Fibroblast of villous mesenchyme (primary cell): Measurements from ENCODE around the gene GLRA1. TPM values are rescaled to one million over a fixed set of nuclear protein-coding genes. Genes with fewer than 3 reads are reported as not detected.
"Not testable (repeated sequence)": the region's sequence is repeated elsewhere in the genome, so short reads cannot be mapped to it uniquely, and the experiment has no call there.

ENCODE experiments used
- DNase-seq: peaks from one replicate; pipeline ENCODE4 v3.0.0-alpha.2; 2010; ENCODE audit warnings: low read depth
- H3K4me3 ChIP-seq: 2 replicates; pipeline ENCODE4 v1.5.1; 2011; ENCODE audit warnings: low read depth, mild to moderate bottlenecking, low read length
- CTCF ChIP-seq: IDR thresholded peaks from 2 replicates; pipeline ENCODE4 v1.5.1; 2012; ENCODE audit warnings: low read depth, mild to moderate bottlenecking, low read length; ENCODE audit not compliant: insufficient read depth
- total RNA-seq: library from RNA; depleted of rRNA; stranded (reverse); fragments of >200 nt; gene quantifications from 2 replicates; pipeline ENCODE4 v1.2.3, GENCODE V29; 2012

GLRA1 gene
- total RNA-seq, 1 donor = not detected

GRCh38 chr5:151793358-151793757 lies 131.3 kb downstream of the GLRA1 start:
- no peak for TF ChIP-seq CTCF
- DNase-seq = no peak
- H3K4me3 ChIP-seq = no peak overlapping the region

GRCh38 chr5:151787817-151788216 lies 136.8 kb downstream of the GLRA1 start:
- TF ChIP-seq CTCF = no peak
- H3K4me3 ChIP-seq = no peak overlapping the region
- DNase-seq = no peak

- TF ChIP-seq CTCF = no peak
- no peak overlapping the region for H3K4me3 ChIP-seq
- no peak for DNase-seq
Observed at GRCh38 chr5:151786468-151786867, 138.2 kb downstream of the GLRA1 start.

GRCh38 chr5:151784141-151784540 lies 140.5 kb downstream of the GLRA1 start:
- no peak overlapping the region for H3K4me3 ChIP-seq
- no peak for TF ChIP-seq CTCF
- no peak for DNase-seq

GRCh38 chr5:151783664-151784063 lies 141.0 kb downstream of the GLRA1 start:
- not testable (repeated sequence) for DNase-seq, H3K4me3 ChIP-seq

GRCh38 chr5:151781201-151781600 lies 143.4 kb downstream of the GLRA1 start:
- no peak for TF ChIP-seq CTCF

GRCh38 chr5:151780348-151780747 lies 144.3 kb downstream of the GLRA1 start:
- no peak overlapping the region for H3K4me3 ChIP-seq
- no peak for DNase-seq
- no peak for TF ChIP-seq CTCF

More at GRCh38 chr5:151781201-151781600, 143.4 kb downstream of the GLRA1 start:
- peak; percentile 43 for DNase-seq
- no peak overlapping the region for H3K4me3 ChIP-seq
